Measurements from ENCODE around the gene SPTBN5.
A peak's percentile ranks its signal among the peaks of the same experiment; 100 is the strongest.

Gene SPTBN5

DNA sequence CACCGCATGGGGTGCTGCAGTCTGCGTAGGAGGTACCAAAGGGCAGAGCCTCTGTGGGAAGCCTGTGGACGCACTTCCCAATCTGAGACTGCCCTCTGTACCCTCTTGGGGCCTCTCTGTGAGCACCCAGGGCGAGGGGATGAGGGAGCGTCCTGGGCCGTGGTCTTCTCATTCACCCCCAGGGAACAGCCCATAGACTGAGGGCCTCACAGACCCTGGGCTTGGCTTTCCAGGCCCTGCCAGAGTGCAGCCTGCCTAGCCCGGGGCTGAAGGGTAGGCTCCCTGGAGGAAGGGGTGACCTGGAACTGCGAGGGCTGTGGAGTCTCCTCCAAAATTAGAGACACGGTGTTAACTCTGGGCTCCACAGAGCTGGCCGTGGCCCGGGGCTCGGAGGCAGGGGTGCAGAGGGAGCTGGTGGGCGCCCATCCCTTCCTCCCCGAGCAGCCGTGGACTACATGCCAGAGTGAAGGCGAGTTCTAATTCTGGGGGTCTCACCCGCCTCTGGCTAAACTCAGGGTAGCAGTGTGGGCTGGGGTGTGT is 468 bp upstream of the SPTBN5 start:
- Histone ChIP-seq H3K36me3 (replicated peaks; ENCODE audit: low read depth, low read length) (peaks cover 13% of the 10 kb centered on the region), H3K27ac (ENCODE audit: low read length) (no peak overlapping the region), H3K9me3 (ENCODE audit: insufficient read depth, low read length) (no peaks in the 10 kb centered on the region), H2AFZ (ENCODE audit: low read depth, low read length) (peak overlapping the region; percentile 50; the same call in 1 of the 2 replicates), H4K20me1 (ENCODE audit: insufficient read depth, low read length) (no peaks in the 10 kb centered on the region), H3K9ac (ENCODE audit: low read length) (peak overlapping the region; percentile 37; the same call in 1 of the 2 replicates), H3K27me3 (ENCODE audit: low read depth, low read length) (no peaks in the 10 kb centered on the region), H3K4me2 (ENCODE audit: low read length) (peak overlapping the region; percentile 71), H3K4me1 (ENCODE audit: low read length) (peaks cover 12% of the 10 kb centered on the region), H3K79me2 (ENCODE audit: low read length) (no peaks in the 10 kb centered on the region), H3K4me3 (ENCODE audit: low read length) (peak overlapping the region; percentile 61)
- TF ChIP-seq EZH2phosphoT487 (IDR thresholded peaks at IDR 0.05; ENCODE audit: low read depth) (no peak), CTCF (IDR thresholded peaks at IDR 0.05; ENCODE audit: low read depth, low read length) (no peak)

DNA sequence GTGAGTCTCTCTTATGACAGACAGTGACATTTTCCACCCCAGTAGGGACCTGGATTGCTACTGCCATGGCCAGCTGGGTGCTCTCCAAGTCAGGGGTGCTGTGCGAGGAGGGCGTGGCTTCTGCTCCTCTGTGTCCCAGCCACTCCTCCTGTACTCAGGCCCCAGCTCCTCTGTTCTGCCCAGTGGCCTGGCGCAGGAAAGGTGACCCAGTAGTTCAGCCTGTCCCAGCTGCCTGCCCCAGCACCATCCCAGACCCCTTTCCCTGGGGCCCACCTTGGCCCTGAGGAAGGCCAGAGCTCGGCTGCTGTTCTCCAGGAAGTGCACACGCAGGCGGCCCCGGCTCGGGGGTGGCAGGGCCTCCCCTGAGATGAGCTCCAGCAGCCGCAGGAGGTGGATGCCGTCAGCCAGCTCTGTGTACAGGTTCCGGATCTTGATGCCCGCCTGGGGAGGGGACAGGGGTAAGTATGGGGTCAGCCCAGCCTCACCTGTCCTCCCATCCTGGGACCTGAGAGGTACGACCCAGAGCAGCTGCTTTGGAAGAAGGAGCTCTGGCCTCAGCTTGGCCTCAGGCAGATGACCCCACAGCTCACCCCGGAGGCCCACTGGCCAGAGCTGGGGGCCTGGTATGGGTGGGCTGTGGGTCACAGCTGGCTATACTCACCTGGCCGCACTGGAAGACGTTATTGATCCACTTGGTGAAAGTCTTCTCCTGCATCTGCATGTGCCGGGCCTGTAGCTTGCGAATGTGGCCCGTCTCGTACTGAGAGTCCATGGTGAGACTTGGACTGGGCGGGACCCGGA is 1.0 kb downstream of the SPTBN5 start:
- no peak overlapping the region for H3K4me3 ChIP-seq (ENCODE audit: low read length)
- peaks cover 12% of the 10 kb centered on the region for H3K4me1 ChIP-seq (ENCODE audit: low read length)
- H3K9ac ChIP-seq (ENCODE audit: low read length) = no peak overlapping the region
- no peaks in the 10 kb centered on the region for H3K9me3 ChIP-seq (ENCODE audit: insufficient read depth, low read length)
- H3K79me2 ChIP-seq (ENCODE audit: low read length) = no peaks in the 10 kb centered on the region
- H3K27ac ChIP-seq (ENCODE audit: low read length) = no peak overlapping the region
- H3K4me2 ChIP-seq (ENCODE audit: low read length) = no peak overlapping the region
- no peak overlapping the region for H2AFZ ChIP-seq (ENCODE audit: low read depth, low read length)
- H4K20me1 ChIP-seq (ENCODE audit: insufficient read depth, low read length) = no peaks in the 10 kb centered on the region
- H3K27me3 ChIP-seq (ENCODE audit: low read depth, low read length) = no peaks in the 10 kb centered on the region
- peaks cover 8% of the 10 kb centered on the region for H3K36me3 ChIP-seq (replicated peaks; ENCODE audit: low read depth, low read length)
- TF ChIP-seq CTCF (IDR thresholded peaks at IDR 0.05; ENCODE audit: low read depth, low read length) (no peak), EZH2phosphoT487 (IDR thresholded peaks at IDR 0.05; ENCODE audit: low read depth) (no peak)

GRCh38 chr15:41891946-41892345 is 1.9 kb downstream of the SPTBN5 start:
- Histone ChIP-seq H3K4me2 (ENCODE audit: low read length) (no peak overlapping the region), H3K27ac (ENCODE audit: low read length) (no peak overlapping the region), H3K4me1 (ENCODE audit: low read length) (peaks cover 12% of the 10 kb centered on the region)

More at GRCh38 chr15:41891946-41892345, 1.9 kb downstream of the SPTBN5 start:
- H4K20me1 ChIP-seq (ENCODE audit: insufficient read depth, low read length) = no peaks in the 10 kb centered on the region
- H3K9ac ChIP-seq (ENCODE audit: low read length) = no peak overlapping the region
- no peak overlapping the region for H2AFZ ChIP-seq (ENCODE audit: low read depth, low read length)
- H3K36me3 ChIP-seq (replicated peaks; ENCODE audit: low read depth, low read length) = peaks cover 5% of the 10 kb centered on the region
- TF ChIP-seq EZH2phosphoT487 (IDR thresholded peaks at IDR 0.05; ENCODE audit: low read depth) (no peak), CTCF (IDR thresholded peaks at IDR 0.05; ENCODE audit: low read depth, low read length) (no peak)
- no peaks in the 10 kb centered on the region for H3K27me3 ChIP-seq (ENCODE audit: low read depth, low read length)
- no peaks in the 10 kb centered on the region for H3K79me2 ChIP-seq (ENCODE audit: low read length)
- no peaks in the 10 kb centered on the region for H3K9me3 ChIP-seq (ENCODE audit: insufficient read depth, low read length)
- no peak overlapping the region for H3K4me3 ChIP-seq (ENCODE audit: low read length)
